HFF-Myc (cell line): ENCODE measurements around the gene PLEKHO2.

Experiments used
- DNase-seq: peaks from one replicate; pipeline ENCODE4 v3.0.0-alpha.2; 2011; ENCODE audit warnings: low read depth; ENCODE audit errors: extremely low read depth
- H3K4me3 ChIP-seq: replicated peaks from 2 replicates; pipeline ENCODE4 v1.5.1; 2011; ENCODE audit warnings: low read depth, mild to moderate bottlenecking, control low read depth, low read length
- CTCF ChIP-seq: IDR thresholded peaks from 2 replicates; pipeline ENCODE4 v1.5.1; 2012; ENCODE audit warnings: mild to moderate bottlenecking, low read depth, low read length, control low read depth; ENCODE audit errors: missing control alignments

Gene PLEKHO2

GRCh38 chr15:64905119-64905831, 63.6 kb downstream of the PLEKHO2 start:
- no peak for DNase-seq
- TF ChIP-seq CTCF = peak; percentile 67
- no peak overlapping the region for H3K4me3 ChIP-seq

GRCh38 chr15:64905941-64906340, 64.2 kb downstream of the PLEKHO2 start:
- DNase-seq = no peak
- TF ChIP-seq CTCF = no peak
- H3K4me3 ChIP-seq = no peak overlapping the region

GRCh38 chr15:64906402-64906801, 64.7 kb downstream of the PLEKHO2 start:
- no peak for TF ChIP-seq CTCF
- H3K4me3 ChIP-seq = no peak overlapping the region
- no peak for DNase-seq

- no peak for DNase-seq
- H3K4me3 ChIP-seq = no peak overlapping the region
- TF ChIP-seq CTCF = no peak
Measured at GRCh38 chr15:64907991-64908390, 66.3 kb downstream of the PLEKHO2 start.

GRCh38 chr15:64909546-64909945, 67.8 kb downstream of the PLEKHO2 start:
- DNase-seq = no peak
- H3K4me3 ChIP-seq = no peak overlapping the region
- no peak for TF ChIP-seq CTCF

- H3K4me3 ChIP-seq = peak within 1 kb of the TSS; percentile 53
- TF ChIP-seq CTCF = no peak
- DNase-seq = no peak
Measured at GRCh38 chr15:64911311-64912186, 69.8 kb downstream of the PLEKHO2 start, which contains the start of gene ANKDD1A. Gene ANKDD1A, plus strand, starts transcription at chr15:64911902. Its CDS starts 29 bp downstream, at chr15:64911931.
